Smooth muscle cell (in vitro differentiated cells): ENCODE measurements around the gene ATR. TPM values are rescaled to one million over a fixed set of nuclear protein-coding genes. Genes with fewer than 3 reads are reported as not detected.
A peak's percentile ranks its signal among the peaks of the same experiment; 100 is the strongest.

Experiments
- DNase-seq: peaks from one replicate; lab custom pipeline; 2025; ENCODE audit not compliant: unreplicated experiment; lab: John Stamatoyannopoulos, UW
- H2AFZ ChIP-seq: fragments of 200-600 bp; sonication (generic); 2 replicates; pipeline ENCODE4 v1.6.0; 2016; ENCODE audit warnings: antibody characterized with exemption, low read depth, mild to moderate bottlenecking
- H3F3A ChIP-seq: fragments of 200-600 bp; sonication (generic); 2 replicates; pipeline ENCODE4 v1.6.0; 2017; ENCODE audit warnings: antibody characterized with exemption, low read depth
- H3K27ac ChIP-seq: fragments of 200-600 bp; sonication (generic); 2 replicates; pipeline ENCODE4 v1.5.1; 2016; ENCODE audit warnings: low read depth, mild to moderate bottlenecking
- H3K27me3 ChIP-seq: fragments of 200-600 bp; sonication (generic); 2 replicates; pipeline ENCODE4 v1.6.1; 2016; ENCODE audit warnings: low read depth, mild to moderate bottlenecking
- H3K36me3 ChIP-seq: fragments of 200-600 bp; sonication (generic); 2 replicates; pipeline ENCODE4 v1.5.1; 2016; ENCODE audit warnings: low read depth
- H3K4me1 ChIP-seq: fragments of 200-600 bp; sonication (generic); 2 replicates; pipeline ENCODE4 v1.5.1; 2016; ENCODE audit warnings: low read depth
- H3K4me2 ChIP-seq: fragments of 200-600 bp; sonication (generic); 2 replicates; pipeline ENCODE4 v1.6.0; 2016; ENCODE audit warnings: mild to moderate bottlenecking
- H3K4me3 ChIP-seq: fragments of 200-600 bp; sonication (generic); 2 replicates; pipeline ENCODE4 v1.5.1; 2016; ENCODE audit warnings: mild to moderate bottlenecking
- H3K79me2 ChIP-seq: fragments of 200-600 bp; sonication (generic); 2 replicates; pipeline ENCODE4 v1.6.0; 2016; ENCODE audit warnings: low read depth, mild to moderate bottlenecking
- H3K9ac ChIP-seq: fragments of 200-600 bp; sonication (generic); 2 replicates; pipeline ENCODE4 v1.6.0; 2016; ENCODE audit warnings: low read depth
- H3K9me3 ChIP-seq: fragments of 200-600 bp; sonication (generic); replicated peaks from 2 replicates; pipeline ENCODE4 v1.5.1; 2016; ENCODE audit warnings: low read depth
- H4K20me1 ChIP-seq: fragments of 200-600 bp; sonication (generic); 2 replicates; pipeline ENCODE4 v1.6.0; 2016; ENCODE audit warnings: low read depth
- CTCF ChIP-seq: fragments of 200-600 bp; sonication (generic); IDR thresholded peaks from 2 replicates; pipeline ENCODE4 v1.5.1; 2017; ENCODE audit warnings: borderline replicate concordance, mild to moderate bottlenecking, antibody characterized with exemption; ENCODE audit not compliant: insufficient read depth, poor library complexity, severe bottlenecking
- WGBS: methylation state at CpG from one replicate; pipeline ENCODE4 v1.1.7; 2016; ENCODE audit warnings: low lambda C conversion rate; 5-methylcytosine and 5-hydroxymethylcytosine counted together
- polyA plus RNA-seq: library from polyadenylated mRNA; unstranded; fragments of >200 nt; fragmentation: Nextera tagmentation; extraction: Ambion mirVana; gene quantifications from 2 replicates; pipeline ENCODE4 v1.2.1, GENCODE V29; 2016
- total RNA-seq: library from RNA; depleted of rRNA; stranded (reverse); fragments of >200 nt; gene quantifications from 2 replicates; pipeline ENCODE4 v1.2.3, GENCODE V29; 2014

Gene ATR
- total RNA-seq (22.5 and 35.5 TPM in 2 replicates), polyA plus RNA-seq (8.8 and 9.4 TPM in 2 replicates)

- peaks cover 33% of the 10 kb centered on the region for H3K79me2 ChIP-seq
- peaks cover 5% of the 10 kb centered on the region for H4K20me1 ChIP-seq
- no peak for TF ChIP-seq CTCF
- H2AFZ ChIP-seq, result peak within 1 kb of the TSS; percentile 97
- H3K27me3 ChIP-seq, result no peaks in the 10 kb centered on the region
- peaks cover 19% of the 10 kb centered on the region for H3K4me1 ChIP-seq
- H3K4me3 ChIP-seq, result peak within 1 kb of the TSS; percentile 64
- peak within 1 kb of the TSS; percentile 94 for H3K9ac ChIP-seq
- under 1% methylated on average over 52 of the region's 65 CpGs for WGBS
- H3K4me2 ChIP-seq, result peak within 1 kb of the TSS; percentile 92
- peak within 1 kb of the TSS; percentile 95 for H3K27ac ChIP-seq
- no peaks in the 10 kb centered on the region for H3K36me3 ChIP-seq
- DNase-seq, result peak; percentile 88
- H3K9me3 ChIP-seq, result no peaks in the 10 kb centered on the region
- peaks cover 7% of the 10 kb centered on the region for H3F3A ChIP-seq
These were observed at the start of gene ATR for GRCh38 chr3:142578329-142579223. TSS of gene ATR (minus strand) at chr3:142578733. CDS start at chr3:142578704, 29 bp downstream.

- no peak for DNase-seq
- Histone ChIP-seq H3K4me1 (peaks cover 3% of the 10 kb centered on the region), H3K4me2 (no peak overlapping the region), H3K79me2 (no peaks in the 10 kb centered on the region), H3K27me3 (no peaks in the 10 kb centered on the region), H3K9ac (no peak overlapping the region), H3K4me3 (no peak overlapping the region), H2AFZ (no peak overlapping the region), H3F3A (no peaks in the 10 kb centered on the region), H3K9me3 (no peaks in the 10 kb centered on the region), H3K27ac (no peak overlapping the region), H3K36me3 (no peaks in the 10 kb centered on the region), H4K20me1 (no peaks in the 10 kb centered on the region)
- no peak for TF ChIP-seq CTCF
These were observed 48.4 kb upstream of the ATR start for GRCh38 chr3:142626971-142627370.

- Histone ChIP-seq H4K20me1 (no peaks in the 10 kb centered on the region), H3K4me3 (no peak overlapping the region), H3K9ac (no peak overlapping the region), H3K27me3 (no peaks in the 10 kb centered on the region), H3K36me3 (no peaks in the 10 kb centered on the region), H3K4me1 (peaks cover 3% of the 10 kb centered on the region), H3K4me2 (no peak overlapping the region), H3K79me2 (no peaks in the 10 kb centered on the region), H3K27ac (no peak overlapping the region), H3F3A (no peaks in the 10 kb centered on the region), H2AFZ (no peak overlapping the region), H3K9me3 (no peaks in the 10 kb centered on the region)
- DNase-seq, result no peak
- 81% methylated on average over 2 of the region's 2 CpGs for WGBS
- no peak for TF ChIP-seq CTCF
These were observed 46.6 kb upstream of the ATR start for GRCh38 chr3:142625153-142625440.
